Measurements from ENCODE around the gene MDM2. TPM values are rescaled to one million over a fixed set of nuclear protein-coding genes. Genes with fewer than 3 reads are reported as not detected.

The MDM2 gene
- 127 and 169 TPM in 2 replicates for total RNA-seq

GRCh38 chr12:68807576-68808387 lies at the start of gene MDM2:
Gene MDM2, plus strand, starts transcription at chr12:68808177. Its CDS starts 301 bp downstream, at chr12:68808478.

Other genes starting within 250 kb of the MDM2 start
- gene RAP1B, start 197.3 kb upstream of the MDM2 start, total RNA-seq = 89.4 and 107 TPM in 2 replicates
- gene NUP107, start 121.2 kb upstream of the MDM2 start, total RNA-seq = 45.6 and 59.7 TPM in 2 replicates
- gene SLC35E3, start 62.0 kb upstream of the MDM2 start, total RNA-seq = 1.8 and 5.0 TPM in 2 replicates
- 12.0 and 16.2 TPM in 2 replicates for gene CPM, start 125.0 kb downstream of the MDM2 start, total RNA-seq

All from airway epithelial cell (primary cell).